Caco-2 (cell line): Measurements from ENCODE around the gene HARS1. TPM values are rescaled to one million over a fixed set of nuclear protein-coding genes. Genes with fewer than 3 reads are reported as not detected.
"Not testable (repeated sequence)": the region's sequence is repeated elsewhere in the genome, so short reads cannot be mapped to it uniquely, and the experiment has no call there.

Experiments used
- BruUV-seq: library from RNA; stranded (reverse); fragments of 400-500 nt; replicated peaks from 2 replicates; lab custom pipeline; 2021; lab: Mats Ljungman, UMichigan
- CTCF ChIA-PET: fragments of 300-600 bp; sonication (Branson Sonifier 250); formaldehyde crosslinking; loops from one replicate; lab custom pipeline; 2022; ENCODE audit warnings: antibody characterized with exemption; lab: Charles Lee
- POLR2A ChIA-PET: fragments of 300-600 bp; sonication (Branson Sonifier 250); formaldehyde crosslinking; loops from one replicate; lab custom pipeline; 2022; ENCODE audit warnings: antibody characterized with exemption; lab: Charles Lee
- DNase-seq, 2 experiments: peaks; one replicate each; pipeline versions ENCODE4 v3.0.0 to v3.0.0-alpha.2; 2020 to 2022
- H3K27me3 ChIP-seq: replicated peaks from 2 replicates; pipeline ENCODE4 v1.6.0; 2011; ENCODE audit warnings: low read length; ENCODE audit not compliant: control insufficient read depth, insufficient read depth
- H3K36me3 ChIP-seq: 2 replicates; pipeline ENCODE4 v1.5.1; 2011; ENCODE audit warnings: low read length; ENCODE audit not compliant: control insufficient read depth, insufficient read depth
- H3K4me1 ChIP-seq: fragments of 250-450 bp; sonication (Bioruptor Pico); 2 replicates; pipeline ENCODE4 v1.5.1; 2020; ENCODE audit warnings: mild to moderate bottlenecking
- H3K4me3 ChIP-seq: 2 replicates; pipeline ENCODE4 v1.5.1; 2011; ENCODE audit warnings: low read depth, mild to moderate bottlenecking, control low read depth, low read length
- H3K9me3 ChIP-seq: fragments of 250-450 bp; sonication (Bioruptor Pico); 2 replicates; pipeline ENCODE4 v1.5.1; 2020; ENCODE audit warnings: mild to moderate bottlenecking, moderate library complexity
- H3K27ac Mint-ChIP-seq: one replicate; pipeline ENCODE4 v1.8.0; 2022; ENCODE audit warnings: mixed read lengths; ENCODE audit not compliant: unreplicated experiment
- H3K27me3 Mint-ChIP-seq: one replicate; pipeline ENCODE4 v1.8.0; 2022; ENCODE audit warnings: mixed read lengths; ENCODE audit not compliant: insufficient read depth, unreplicated experiment
- H3K36me3 Mint-ChIP-seq: one replicate; pipeline ENCODE4 v1.8.0; 2022; ENCODE audit warnings: mild to moderate bottlenecking, mixed read lengths; ENCODE audit not compliant: insufficient read depth, unreplicated experiment
- H3K4me1 Mint-ChIP-seq: one replicate; pipeline ENCODE4 v1.8.0; 2022; ENCODE audit warnings: low read depth, mixed read lengths; ENCODE audit not compliant: unreplicated experiment
- H3K4me3 Mint-ChIP-seq: one replicate; pipeline ENCODE4 v1.8.0; 2022; ENCODE audit warnings: mild to moderate bottlenecking, moderate library complexity, mixed read lengths; ENCODE audit not compliant: unreplicated experiment
- H3K9me3 Mint-ChIP-seq: one replicate; pipeline ENCODE4 v1.8.0; 2022; ENCODE audit warnings: mixed read lengths; ENCODE audit not compliant: unreplicated experiment
- CTCF ChIP-seq, 2 experiments: fragments of 200-600 bp in 1 of 2; IDR thresholded peaks; 1 replicate in 1 of 2; 2 replicates in 1 of 2; pipeline versions ENCODE4 v1.5.1 to v1.8.0; 2011 to 2022; ENCODE audit warnings: antibody characterized with exemption in 1 of 2, control low read depth in 1 of 2, inconsistent platforms in 1 of 2, low read depth in 1 of 2, low read length in 1 of 2, mild to moderate bottlenecking in 1 of 2, moderate library complexity in 1 of 2; ENCODE audit not compliant: insufficient read depth in 1 of 2, severe bottlenecking in 1 of 2, unreplicated experiment in 1 of 2
- intact Hi-C: fragments of 100-400 bp; cut with micrococcal nuclease; formaldehyde crosslinking; loops from one replicate; pipeline ENCODE4 v1.10.0; 2022; ENCODE audit not compliant: unreplicated experiment
- total RNA-seq: library from RNA; stranded (reverse); gene quantifications from 2 replicates; pipeline ENCODE4 v1.2.3, GENCODE V29; 2022

HARS1 gene
- total RNA-seq, 1 experiment from 2014 or later: 83.5 TPM

GRCh38 chr5:140641716-140642115 is 49.5 kb downstream of the HARS1 start:
- Mint-ChIP-seq H3K4me1 (peaks cover 31% of the 10 kb centered on the region), H3K4me3 (no peak overlapping the region), H3K27ac (no peak overlapping the region), H3K9me3 (no peaks in the 10 kb centered on the region), H3K27me3 (no peaks in the 10 kb centered on the region), H3K36me3 (peaks cover 48% of the 10 kb centered on the region)
- intact Hi-C loops: loop anchor here (10.0 kb wide), 1 partner anchor 427 kb away; no protein-coding TSS in a partner anchor
- Histone ChIP-seq H3K4me1 (peaks cover 17% of the 10 kb centered on the region), H3K9me3 (no peaks in the 10 kb centered on the region), H3K27me3 (no peaks in the 10 kb centered on the region), H3K4me3 (no peak overlapping the region), H3K36me3 (peaks cover 4% of the 10 kb centered on the region; the same call in 1 of the 2 replicates)
- no peak for DNase-seq
- ChIA-PET POLR2A (no interaction called here), CTCF (no interaction called here)
- BruUV-seq: no TSS peak
- TF ChIP-seq CTCF (IDR thresholded peaks at IDR 0.05; ENCODE audit: insufficient read depth in 1 of 2, low read depth in 1 of 2, low read length in 1 of 2, severe bottlenecking in 1 of 2, unreplicated experiment in 1 of 2): no peak

DNA sequence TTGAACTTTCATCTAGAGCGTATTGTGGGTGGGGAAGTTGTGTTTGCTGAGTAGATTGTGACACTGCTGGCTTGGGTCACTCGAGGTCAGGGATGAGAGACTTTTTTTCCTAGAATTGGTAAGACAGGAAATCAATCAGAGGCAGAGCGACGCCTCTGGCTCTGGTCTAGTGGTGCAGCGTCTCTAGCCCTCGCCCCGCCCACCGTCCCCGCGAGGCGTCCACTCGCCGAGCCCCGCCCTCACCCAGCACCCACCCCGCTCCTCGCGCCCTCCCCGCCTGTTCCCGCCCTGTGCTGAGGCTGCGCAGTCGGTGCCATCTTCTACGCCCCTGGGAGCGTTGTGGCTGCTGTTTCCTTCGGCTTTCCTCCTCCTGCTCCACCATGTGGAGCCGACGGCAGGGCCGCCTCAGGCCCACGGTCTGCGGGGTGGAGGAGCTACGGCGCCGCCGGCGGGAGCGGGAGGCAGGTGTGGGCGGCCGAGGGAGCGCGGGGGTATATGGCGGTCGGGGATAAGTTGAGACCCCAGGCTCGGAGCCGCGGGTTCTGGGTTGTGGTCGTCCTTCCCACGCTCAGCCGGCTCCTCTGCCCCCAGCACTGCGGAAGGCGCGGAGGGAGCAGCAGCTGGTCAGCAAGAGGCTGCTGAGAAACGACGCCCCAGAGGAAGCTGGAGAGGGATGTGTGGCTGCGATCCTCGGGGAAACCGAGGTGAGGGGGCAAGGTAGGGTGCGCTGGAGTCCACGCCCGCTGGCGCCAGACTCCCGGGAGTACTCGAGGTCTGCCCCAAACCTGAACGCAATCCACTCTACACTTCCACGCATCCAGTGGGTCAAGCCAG is 51.8 kb downstream of the HARS1 start, which contains the start of gene TMCO6:
Gene TMCO6, plus strand, starts transcription at position 304 of the 834 bp plus-strand sequence. Its CDS starts 77 bp downstream, at position 381.
- Histone ChIP-seq H3K9me3 (no peaks in the 10 kb centered on the region), H3K36me3 (peaks cover 4% of the 10 kb centered on the region; the same call in 1 of the 2 replicates), H3K4me1 (peaks cover 17% of the 10 kb centered on the region), H3K4me3 (peak within 1 kb of the TSS; percentile 96), H3K27me3 (no peaks in the 10 kb centered on the region)
- H3K4me1 Mint-ChIP-seq: peaks cover 27% of the 10 kb centered on the region
- no peaks in the 10 kb centered on the region for H3K9me3 Mint-ChIP-seq
- CTCF ChIA-PET: interaction anchor here (0.6 to 2.9 kb wide), 3 partner anchors 8 to 1297 kb away, joined by 3 to 10 read pairs (median 5); partner anchors contain the start of genes EIF4EBP3, IK and NDUFA2
- intact Hi-C loops: loop anchor here (1.0 to 5.0 kb wide), 10 partner anchors 8 to 282 kb away; partner anchors contain the start of genes ANKHD1, APBB3, EIF4EBP3 and IK
- DNase-seq: peak; percentile 97 to 98
- H3K27ac Mint-ChIP-seq: peak within 1 kb of the TSS; percentile 96
- H3K27me3 Mint-ChIP-seq: no peaks in the 10 kb centered on the region
- TF ChIP-seq CTCF (IDR thresholded peaks at IDR 0.05; ENCODE audit: insufficient read depth in 1 of 2, low read depth in 1 of 2, low read length in 1 of 2, severe bottlenecking in 1 of 2, unreplicated experiment in 1 of 2): peak; percentile 74 to 77
- H3K36me3 Mint-ChIP-seq: peaks cover 35% of the 10 kb centered on the region
- peak within 1 kb of the TSS; percentile 83 for H3K4me3 Mint-ChIP-seq
- TSS peak; percentile 40 for BruUV-seq
- POLR2A ChIA-PET: interaction anchor here (0.6 to 2.7 kb wide), 9 partner anchors 8 to 237 kb away, joined by 3 to 26 read pairs (median 4); partner anchors contain the start of genes EIF4EBP3, IK, NDUFA2 and SRA1

DNA sequence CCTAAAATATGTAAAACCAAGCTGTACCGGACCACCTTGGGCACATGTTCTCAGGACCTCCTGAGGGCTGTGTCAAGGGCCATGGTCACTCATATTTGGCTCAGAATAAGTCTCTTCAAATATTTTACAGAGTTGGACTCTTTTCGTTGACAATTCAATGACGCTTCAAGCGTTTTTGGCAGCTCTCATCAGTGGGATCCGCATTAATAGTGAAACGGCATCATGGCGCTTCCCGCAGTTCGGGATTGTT is 52.3 kb downstream of the HARS1 start:
- POLR2A ChIA-PET: interaction anchor here (0.6 to 2.7 kb wide), 7 partner anchors 9 to 92 kb away, joined by 3 to 26 read pairs (median 5); partner anchors contain the start of genes EIF4EBP3, IK, NDUFA2 and SRA1
- CTCF ChIA-PET: interaction anchor here (0.9 to 2.9 kb wide), 2 partner anchors 9 to 92 kb away, joined by 3 to 10 read pairs; partner anchors contain the start of genes EIF4EBP3, IK and NDUFA2
- intact Hi-C loops: loop anchor here (1.0 to 5.0 kb wide), 10 partner anchors 8 to 282 kb away; partner anchors contain the start of genes ANKHD1, APBB3, EIF4EBP3 and IK
- H3K27ac Mint-ChIP-seq: peak overlapping the region; percentile 96
- DNase-seq, BruUV-seq, H3K36me3 ChIP-seq, H3K27me3 Mint-ChIP-seq, H3K9me3 ChIP-seq, H3K9me3 Mint-ChIP-seq, H3K27me3 ChIP-seq: not testable (repeated sequence)
- H3K4me3 Mint-ChIP-seq: peak overlapping the region; percentile 83
- peaks cover 34% of the 10 kb centered on the region for H3K36me3 Mint-ChIP-seq
- Histone ChIP-seq H3K4me1 (peaks cover 17% of the 10 kb centered on the region), H3K4me3 (peak overlapping the region; percentile 28)
- H3K4me1 Mint-ChIP-seq: peaks cover 27% of the 10 kb centered on the region
